ENCODE measurements around the gene TRNAU1AP. TPM values are rescaled to one million over a fixed set of nuclear protein-coding genes. Genes with fewer than 3 reads are reported as not detected.

The TRNAU1AP gene
- 22.3 and 28.1 TPM in 2 replicates for total RNA-seq

DNA sequence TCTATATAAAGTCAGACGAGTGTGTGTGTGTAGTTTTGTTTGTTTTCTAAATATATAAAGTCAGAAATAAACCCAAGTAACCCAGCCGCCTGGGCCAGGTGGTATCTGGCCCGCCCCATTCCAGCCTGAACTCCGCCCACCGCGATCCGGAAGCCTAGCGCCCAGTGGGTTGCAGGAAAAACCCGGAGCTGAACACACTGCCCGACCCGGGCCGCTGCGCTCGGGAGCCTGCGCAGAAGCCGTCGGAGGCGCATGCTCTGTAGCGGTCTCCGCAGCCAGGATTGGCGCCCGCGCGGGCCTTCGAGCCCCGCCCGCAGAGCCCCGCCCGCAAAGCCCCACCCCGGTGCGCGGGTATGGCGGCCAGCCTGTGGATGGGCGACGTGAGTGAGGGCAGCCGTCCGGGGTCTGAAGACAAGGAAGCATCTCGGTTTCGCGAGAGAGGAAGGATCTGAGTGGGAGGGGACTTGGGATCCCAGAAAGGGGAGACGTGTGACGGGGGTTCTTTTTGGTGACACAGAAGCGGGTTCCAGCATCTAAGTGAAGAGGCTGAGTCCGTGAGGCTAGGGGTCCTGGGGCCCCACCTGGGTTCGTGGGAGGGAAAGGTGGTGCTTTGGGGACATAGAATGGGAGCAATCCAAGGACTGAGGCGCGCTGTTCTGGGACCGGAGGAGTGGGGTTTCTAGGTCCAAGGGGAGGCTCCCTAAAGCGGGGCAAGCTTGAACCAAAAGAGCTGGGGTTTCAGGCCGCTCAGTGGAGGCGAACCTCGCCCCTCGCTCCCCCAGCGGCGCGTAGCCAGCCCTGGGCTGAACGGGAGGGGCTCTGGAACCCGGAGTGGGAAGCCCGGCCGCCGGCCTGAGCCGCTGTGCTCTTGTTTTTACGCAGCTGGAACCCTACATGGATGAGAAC, at the start of gene TRNAU1AP:
Gene TRNAU1AP (plus strand): TSS at position 328 of the 906 bp plus-strand sequence. CDS start 26 bp downstream, at position 354.

DNA sequence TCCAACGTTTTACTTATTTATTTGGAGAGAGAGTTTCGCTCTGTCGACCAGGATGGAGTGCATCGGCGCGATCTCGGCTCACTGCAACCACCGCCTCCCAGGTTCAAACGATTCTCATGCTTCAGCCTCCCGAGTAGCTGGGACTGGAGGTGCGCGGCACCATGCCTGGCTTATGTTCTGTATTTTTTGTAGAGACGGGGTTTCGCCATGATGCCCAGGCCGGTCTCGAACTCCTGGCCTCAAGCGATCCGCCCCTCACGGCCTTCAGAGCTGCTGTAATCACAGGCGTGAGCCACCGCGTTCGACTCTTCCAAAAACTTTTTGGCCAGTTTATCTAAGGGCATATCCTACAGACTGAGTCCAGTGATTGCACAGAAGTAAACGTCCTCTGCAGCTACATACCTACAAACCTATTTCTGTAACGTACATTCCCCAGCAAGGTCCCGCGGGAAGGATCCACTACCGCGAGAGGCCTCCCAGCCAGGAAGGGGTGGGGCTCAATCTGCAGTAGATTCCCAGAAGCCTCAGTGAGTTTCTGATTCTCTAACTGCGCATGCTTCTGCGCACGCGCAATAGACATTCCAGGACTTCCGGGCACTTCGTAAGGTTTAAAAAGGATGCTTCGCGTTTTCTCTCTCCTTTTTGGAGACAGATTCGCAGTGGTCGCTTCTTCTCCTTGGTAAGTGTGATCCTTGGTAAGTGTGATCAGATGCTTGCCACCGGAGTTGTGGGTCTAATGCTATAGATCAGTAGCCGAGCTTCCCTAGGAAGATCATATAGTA, 47.3 kb upstream of the TRNAU1AP start, which contains the start of gene RCC1:
Gene RCC1 (plus strand): TSS at position 638 of the 782 bp plus-strand sequence. CDS start 23,824 bp downstream, outside the sequence.

DNA sequence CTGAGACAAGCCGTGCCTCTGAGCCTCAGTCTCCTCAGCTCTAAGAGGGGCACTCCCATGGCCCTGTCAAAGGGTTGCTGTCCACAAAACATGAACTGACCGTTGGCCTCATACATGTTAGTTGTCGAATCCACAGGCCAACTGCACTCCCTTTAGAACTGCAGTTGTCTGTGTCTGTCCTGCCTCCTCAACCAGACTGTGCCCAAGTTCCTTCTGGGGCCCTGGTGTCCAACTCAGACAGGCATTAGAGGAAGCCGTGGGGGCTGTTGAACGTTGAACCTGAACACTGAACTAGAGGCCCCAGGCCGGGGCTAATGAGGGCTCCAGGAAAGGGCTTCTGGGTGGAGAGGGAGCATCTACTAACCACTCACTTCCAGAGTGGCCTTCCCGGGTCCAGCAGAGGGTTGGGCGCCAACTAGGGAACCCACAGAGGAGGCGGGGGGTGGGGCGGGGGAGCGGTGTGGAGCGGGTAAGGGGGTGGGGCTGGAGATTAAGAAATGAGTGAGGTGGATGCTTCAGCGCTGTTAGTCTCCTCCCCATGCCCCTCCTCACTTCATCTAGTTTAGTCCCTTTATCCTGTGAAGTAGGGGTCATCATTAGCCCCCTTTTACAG, 38.9 kb downstream of the TRNAU1AP start, which contains the start of gene RAB42:
Gene RAB42 (plus strand): TSS at position 558 of the 613 bp plus-strand sequence. CDS start 247 bp downstream, outside the sequence.

Other genes starting within 250 kb of the TRNAU1AP start
- 16.4 and 17.2 TPM in 2 replicates for gene MED18, start 224.0 kb upstream of the TRNAU1AP start, total RNA-seq
- 11.5 and 13.6 TPM in 2 replicates for gene PHACTR4, start 183.3 kb upstream of the TRNAU1AP start, total RNA-seq
- gene RCC1, start 47.0 kb upstream of the TRNAU1AP start, total RNA-seq: 32.4 and 80.8 TPM in 2 replicates
- 0.87 and 1.5 TPM in 2 replicates for gene RAB42, start 39.2 kb downstream of the TRNAU1AP start, total RNA-seq
- gene TAF12, start 90.0 kb downstream of the TRNAU1AP start, total RNA-seq: 25.2 and 26.8 TPM in 2 replicates
- not detected in 2 replicates for gene RNU11, start 95.5 kb downstream of the TRNAU1AP start, total RNA-seq
- gene GMEB1, start 115.7 kb downstream of the TRNAU1AP start, total RNA-seq: 4.9 and 5.8 TPM in 2 replicates
- 35.3 and 44.1 TPM in 2 replicates for gene YTHDF2, start 183.9 kb downstream of the TRNAU1AP start, total RNA-seq

All from hair follicular keratinocyte (primary cell).